Esophagus squamous epithelium (tissue), 5 donors: Measurements from ENCODE around the gene PARP14. TPM values are rescaled to one million over a fixed set of nuclear protein-coding genes. Genes with fewer than 3 reads are reported as not detected.
"Not testable (repeated sequence)": the region's sequence is repeated elsewhere in the genome, so short reads cannot be mapped to it uniquely, and the experiment has no call there.

Experiments used
- DNase-seq: peaks from one replicate; lab custom pipeline; 2025; lab: John Stamatoyannopoulos, UW
- H3K27ac ChIP-seq, 4 donors: fragments of 200-600 bp; sonication (generic); one replicate each; pipeline ENCODE4 v1.5.1; 2016 to 2019; ENCODE audit warnings: mild to moderate bottlenecking in 1 of 4
- H3K27me3 ChIP-seq, 4 donors: fragments of 200-600 bp; sonication (generic); 1 replicate in 3 of 4; 2 replicates in 1 of 4; pipeline versions ENCODE4 v1.5.1 to v1.6.0; 2017 to 2021; ENCODE audit warnings: antibody characterized with exemption in 1 of 4
- H3K36me3 ChIP-seq, 3 donors: fragments of 200-600 bp; sonication (generic); one replicate each; pipeline ENCODE4 v1.5.1; 2016 to 2019
- H3K4me1 ChIP-seq, 3 donors: fragments of 200-600 bp; sonication (generic); one replicate each; pipeline ENCODE4 v1.5.1; 2017 to 2019
- H3K4me3 ChIP-seq, 4 donors: fragments of 200-600 bp; sonication (generic); 1 replicate in 3 of 4; 2 replicates in 1 of 4; pipeline ENCODE4 v1.5.1; 2016 to 2019; ENCODE audit warnings: mild to moderate bottlenecking in 2 of 4, moderate library complexity in 1 of 4
- H3K9me3 ChIP-seq, 3 donors: fragments of 200-600 bp; sonication (generic); one replicate each; pipeline ENCODE4 v1.5.1; 2016 to 2019
- CTCF ChIP-seq, 6 experiments: fragments of 450-650 bp in 4 of 6; fragments of 200-600 bp in 2 of 6; sonication (generic) in 2 of 6; IDR thresholded peaks; one replicate each; pipeline ENCODE4 v1.5.1; 2016 to 2019; ENCODE audit warnings: antibody characterized with exemption in 6 of 6, mild to moderate bottlenecking in 4 of 6, moderate library complexity in 4 of 6
- POLR2A ChIP-seq, 4 donors: fragments of 450-650 bp; IDR thresholded peaks; one replicate each; pipeline ENCODE4 v1.6.1; 2017; ENCODE audit warnings: antibody characterized with exemption in 4 of 4, mild to moderate bottlenecking in 4 of 4, moderate library complexity in 3 of 4
- WGBS, 2 donors: methylation state at CpG; one replicate each; pipeline ENCODE4 v1.1.5; 2018; 5-methylcytosine and 5-hydroxymethylcytosine counted together
- intact Hi-C: fragments of 100-400 bp; cut with DNase I; formaldehyde crosslinking; loops from one replicate; pipeline ENCODE4 v1.15.0; 2022
- total RNA-seq, 4 donors: library from RNA; depleted of rRNA; stranded (reverse); fragments of >200 nt; gene quantifications; one replicate each; pipeline ENCODE4 v1.1.0, GENCODE V29; 2016
- donor health status: DM: yes; HTN: yes; CAD: no.

Gene PARP14
- total RNA-seq, 4 donors from 2014 or later = 9.5 to 34.1 (median 22.9) TPM

- no peak for TF ChIP-seq CTCF (IDR thresholded peaks at IDR 0.05)
- no peak for TF ChIP-seq POLR2A (IDR thresholded peaks at IDR 0.05)
- intact Hi-C loops = no loop called here
- H3K36me3 ChIP-seq = peaks cover 0 to 46% (median 0%) of the 10 kb centered on the region in 3 donors
- H3K4me3 ChIP-seq = no peak overlapping the region
- no peak for DNase-seq
- 82 to 94% methylated on average over 3 of the region's 3 CpGs for WGBS, 2 donors
- no peaks in the 10 kb centered on the region for H3K4me1 ChIP-seq
- no peaks in the 10 kb centered on the region for H3K9me3 ChIP-seq
- H3K27me3 ChIP-seq = no peaks in the 10 kb centered on the region
- no peak overlapping the region for H3K27ac ChIP-seq
These were observed 58.5 kb downstream of the PARP14 start for GRCh38 chr3:122739172-122739571.

- intact Hi-C loops = no loop called here
- H3K27ac ChIP-seq = no peak overlapping the region
- H3K4me3 ChIP-seq = no peak overlapping the region
- no peaks in the 10 kb centered on the region for H3K4me1 ChIP-seq
- H3K36me3 ChIP-seq = peaks cover 0 to 47% (median 0%) of the 10 kb centered on the region in 3 donors
- H3K9me3 ChIP-seq = no peaks in the 10 kb centered on the region
- no peaks in the 10 kb centered on the region for H3K27me3 ChIP-seq
- no peak for DNase-seq
- no peak for TF ChIP-seq CTCF (IDR thresholded peaks at IDR 0.05)
- no peak for TF ChIP-seq POLR2A (IDR thresholded peaks at IDR 0.05)
These were observed 61.6 kb downstream of the PARP14 start for GRCh38 chr3:122742234-122742633.

DNA sequence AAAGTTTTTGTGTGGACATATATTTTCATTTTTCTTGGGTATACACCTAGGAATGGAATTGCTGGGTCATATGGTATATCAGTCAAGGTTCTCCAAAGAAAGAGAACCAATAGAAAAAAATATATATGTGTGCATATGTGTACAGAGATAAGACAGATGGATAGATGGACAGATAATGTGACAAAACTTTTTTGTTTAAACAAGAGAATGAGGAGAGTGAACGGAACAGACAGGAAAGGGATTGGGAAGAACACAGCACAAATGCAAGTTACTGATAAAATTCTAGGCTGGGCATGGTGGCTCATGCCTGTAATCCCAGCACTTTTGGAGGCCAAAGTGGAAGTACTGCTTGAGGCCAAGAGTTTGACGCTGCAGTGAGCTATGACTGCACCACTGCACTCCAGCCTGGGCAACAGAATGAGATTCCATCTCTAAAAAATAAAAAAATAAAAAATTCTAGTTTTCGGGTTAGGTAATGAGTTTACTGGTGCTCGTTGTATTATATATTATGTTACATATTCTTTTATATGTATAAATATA, 63.0 kb downstream of the PARP14 start:
- Histone ChIP-seq H3K4me1 (no peaks in the 10 kb centered on the region), H3K4me3 (no peak overlapping the region), H3K36me3 (peaks cover 0 to 47% (median 0%) of the 10 kb centered on the region in 3 donors), H3K27me3 (no peaks in the 10 kb centered on the region), H3K27ac (no peak overlapping the region), H3K9me3 (no peaks in the 10 kb centered on the region)
- 97% methylated on average over 4 of the region's 4 CpGs for WGBS, 2 donors
- no peak for DNase-seq
- no peak for TF ChIP-seq POLR2A (IDR thresholded peaks at IDR 0.05)
- TF ChIP-seq CTCF (IDR thresholded peaks at IDR 0.05) = no peak
- intact Hi-C loops = no loop called here

DNA sequence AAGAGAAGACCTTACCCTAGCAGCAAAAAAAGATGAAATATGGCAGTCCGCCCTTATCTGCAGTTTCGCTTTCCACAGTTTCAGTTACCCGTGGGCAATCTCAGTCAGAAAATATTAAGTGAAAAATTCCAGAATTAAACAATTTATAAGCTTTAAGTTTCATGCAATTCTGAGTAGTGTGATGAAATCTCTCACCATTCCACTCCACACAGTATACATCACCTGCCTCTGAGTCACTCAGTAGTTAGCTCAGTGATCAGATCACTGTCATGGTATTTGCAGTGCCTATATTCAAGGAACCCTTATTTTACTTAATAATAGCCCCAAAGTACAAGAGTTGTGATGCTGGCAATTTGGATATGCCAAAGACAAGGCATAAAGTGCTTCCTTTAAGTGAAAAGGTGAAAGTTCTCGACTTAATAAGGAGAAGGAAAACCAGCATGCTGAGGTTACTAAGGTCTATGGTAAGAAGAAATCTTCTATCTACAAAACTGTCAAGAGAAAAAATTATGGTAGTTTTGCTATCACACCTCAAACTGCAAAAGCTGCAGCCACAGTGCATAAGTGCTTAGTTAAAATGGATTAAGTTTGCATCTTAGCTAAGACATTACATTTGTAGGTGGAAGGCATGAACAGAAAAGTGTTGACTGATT, 64.9 kb downstream of the PARP14 start:
- WGBS, 2 donors = 86 to 87% methylated on average over 4 of the region's 4 CpGs
- intact Hi-C loops = no loop called here

DNA sequence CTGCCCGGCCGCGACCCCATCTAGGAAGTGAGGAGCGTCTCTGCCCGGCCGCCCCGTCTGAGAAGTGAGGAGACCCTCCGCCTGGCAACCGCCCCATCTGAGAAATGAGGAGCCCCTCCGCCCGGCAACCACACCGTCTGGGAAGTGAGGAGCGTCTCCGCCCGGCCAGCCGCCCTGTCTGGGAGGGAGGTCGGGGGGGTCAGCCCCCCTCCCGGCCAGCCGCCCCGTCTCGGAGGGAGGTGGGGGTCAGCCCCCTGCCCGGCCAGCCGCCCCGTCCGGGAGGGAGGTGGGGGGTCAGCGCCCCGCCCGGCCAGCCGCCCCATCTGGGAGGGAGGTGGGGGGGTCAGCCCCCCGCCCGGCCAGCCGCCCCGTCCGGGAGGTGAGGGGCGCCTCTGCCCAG, 66.7 kb downstream of the PARP14 start:
- DNase-seq, H3K27me3 ChIP-seq, H3K4me3 ChIP-seq, H3K9me3 ChIP-seq, H3K4me1 ChIP-seq, H3K27ac ChIP-seq, intact Hi-C loops: not testable (repeated sequence)
- peaks cover 0 to 49% (median 0%) of the 10 kb centered on the region in 3 donors for H3K36me3 ChIP-seq
- WGBS, 2 donors = no CpG with 5 or more reads among the region's 35 CpGs

More for the DNA sequence above, 64.9 kb downstream of the PARP14 start:
- H3K36me3 ChIP-seq = peaks cover 0 to 41% (median 0%) of the 10 kb centered on the region in 3 donors
- TF ChIP-seq POLR2A (IDR thresholded peaks at IDR 0.05) (no peak), CTCF (IDR thresholded peaks at IDR 0.05) (no peak)
- no peak overlapping the region for H3K4me3 ChIP-seq
- no peak for DNase-seq
- no peaks in the 10 kb centered on the region for H3K27me3 ChIP-seq
- H3K27ac ChIP-seq = no peak overlapping the region
- H3K4me1 ChIP-seq = no peaks in the 10 kb centered on the region
- H3K9me3 ChIP-seq = no peaks in the 10 kb centered on the region
